ENCODE results near the gene GALNT6. TPM values are rescaled to one million over a fixed set of nuclear protein-coding genes. Genes with fewer than 3 reads are reported as not detected.

The GALNT6 gene
- total RNA-seq, 2 donors from 2014 or later = 24.7 to 27.1 TPM

GRCh38 chr12:51349026-51349425 is 42.2 kb downstream of the GALNT6 start:
- Histone ChIP-seq H3K36me3 (no peaks in the 10 kb centered on the region), H3K4me3 (no peak overlapping the region), H3K4me1 (no peaks in the 10 kb centered on the region), H3K9ac (ENCODE audit: low read depth in 2 of 2, low read length in 2 of 2) (no peak overlapping the region), H3K9me3 (no peaks in the 10 kb centered on the region), H3K27me3 (no peaks in the 10 kb centered on the region), H3K27ac (no peak overlapping the region)
- no peak for DNase-seq
- TF ChIP-seq CTCF (IDR thresholded peaks at IDR 0.05) = no peak
- intact Hi-C loops (cut with DNase I) = loop anchor here (10.0 kb wide), 1 partner anchor 304 kb away; the partner anchor contains the start of gene LETMD1

- intact Hi-C loops (cut with DNase I) = loop anchor here (10.0 kb wide), 1 partner anchor 303 kb away; the partner anchor contains the start of gene LETMD1
- no peak for DNase-seq
- Histone ChIP-seq H3K27me3 (no peaks in the 10 kb centered on the region), H3K4me1 (no peaks in the 10 kb centered on the region), H3K4me3 (no peak overlapping the region), H3K9me3 (no peaks in the 10 kb centered on the region), H3K9ac (ENCODE audit: low read depth in 2 of 2, low read length in 2 of 2) (no peak overlapping the region), H3K27ac (no peak overlapping the region), H3K36me3 (no peaks in the 10 kb centered on the region)
- TF ChIP-seq CTCF (IDR thresholded peaks at IDR 0.05) = no peak
Observed at GRCh38 chr12:51348116-51348515, 43.1 kb downstream of the GALNT6 start.

- Histone ChIP-seq H3K9me3 (no peaks in the 10 kb centered on the region), H3K36me3 (no peaks in the 10 kb centered on the region), H3K9ac (ENCODE audit: low read depth in 2 of 2, low read length in 2 of 2) (no peak within 1 kb of the TSS), H3K27ac (no peak within 1 kb of the TSS), H3K27me3 (no peaks in the 10 kb centered on the region), H3K4me3 (no peak within 1 kb of the TSS), H3K4me1 (no peaks in the 10 kb centered on the region)
- TF ChIP-seq CTCF (IDR thresholded peaks at IDR 0.05) = no peak
- intact Hi-C loops (cut with DNase I) = loop anchor here (10.0 kb wide), 1 partner anchor 302 kb away; the partner anchor contains the start of gene LETMD1
- no peak for DNase-seq
Observed at GRCh38 chr12:51346581-51346980, 44.6 kb downstream of the GALNT6 start, which contains the start of gene CELA1. Gene CELA1, minus strand, starts transcription at chr12:51346679. Its CDS starts 41 bp downstream, at chr12:51346638.

GRCh38 chr12:51345681-51346080 is 45.5 kb downstream of the GALNT6 start:
- Histone ChIP-seq H3K36me3 (no peaks in the 10 kb centered on the region), H3K4me1 (peaks cover 3% of the 10 kb centered on the region), H3K27me3 (no peaks in the 10 kb centered on the region), H3K9ac (ENCODE audit: low read depth in 2 of 2, low read length in 2 of 2) (no peak overlapping the region), H3K9me3 (no peaks in the 10 kb centered on the region), H3K27ac (no peak overlapping the region), H3K4me3 (no peak overlapping the region)
- DNase-seq = no peak
- TF ChIP-seq CTCF (IDR thresholded peaks at IDR 0.05) = no peak
- intact Hi-C loops (cut with DNase I) = loop anchor here (10.0 kb wide), 1 partner anchor 301 kb away; the partner anchor contains the start of gene LETMD1

GRCh38 chr12:51343201-51343600 is 48.0 kb downstream of the GALNT6 start:
- Histone ChIP-seq H3K4me3 (no peak overlapping the region), H3K27me3 (no peaks in the 10 kb centered on the region), H3K36me3 (no peaks in the 10 kb centered on the region), H3K4me1 (peaks cover 3% of the 10 kb centered on the region), H3K27ac (no peak overlapping the region), H3K9me3 (no peaks in the 10 kb centered on the region), H3K9ac (ENCODE audit: low read depth in 2 of 2, low read length in 2 of 2) (no peak overlapping the region)
- no peak for TF ChIP-seq CTCF (IDR thresholded peaks at IDR 0.05)
- no peak for DNase-seq
- intact Hi-C loops (cut with DNase I) = loop anchor here (5.0 to 10.0 kb wide), 2 partner anchors 76 to 298 kb away; partner anchors contain the start of gene LETMD1

Measured in colonic mucosa (tissue), 4 donors.